ENCODE results near the gene FRMD6. TPM values are rescaled to one million over a fixed set of nuclear protein-coding genes. Genes with fewer than 3 reads are reported as not detected.

Gene FRMD6
- total and polyA plus RNA-seq, 10 of the 15 experiments (the other 5 are each of a cell fraction or from before 2014, with no cell fraction given): 0.86 to 7.8 (median 3.3) TPM

DNA sequence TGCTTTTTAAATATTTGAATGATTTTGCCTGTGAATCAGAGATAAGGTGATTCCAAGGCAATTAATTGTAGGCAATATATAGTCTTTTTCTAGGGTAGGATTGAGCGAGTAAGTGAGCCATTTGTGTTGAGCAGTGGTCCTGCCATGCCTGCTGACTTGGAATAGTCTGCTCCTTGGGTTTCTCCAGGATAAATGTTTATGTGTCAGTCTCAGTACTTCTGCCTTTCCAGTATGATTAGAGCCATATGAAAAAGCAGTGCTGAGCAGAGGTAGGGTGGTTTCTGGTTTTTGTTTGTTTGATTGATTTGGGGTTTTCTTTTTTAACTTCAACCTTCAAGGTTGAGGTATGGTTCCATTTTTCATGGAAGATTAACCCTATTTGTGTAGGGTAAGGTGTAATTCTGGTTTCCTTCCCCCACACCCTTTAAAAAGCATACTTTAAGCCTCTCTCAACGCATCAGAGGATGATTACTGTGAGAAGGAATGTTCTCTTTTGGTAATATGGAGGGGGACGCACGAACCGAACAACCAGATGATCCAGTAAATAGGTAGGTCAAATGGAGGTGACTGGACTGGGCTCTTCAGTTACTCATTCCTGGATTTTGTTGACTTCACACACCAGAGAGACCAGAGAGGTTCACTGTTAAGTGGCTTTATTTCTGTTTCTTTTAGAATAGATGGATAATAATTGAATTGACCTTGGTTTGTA, 22.7 kb downstream of the FRMD6 start:
- H3K27me3 ChIP-seq (replicated peaks in 1 of 2; ENCODE audit: control insufficient read depth in 2 of 2, insufficient read depth in 2 of 2, low read length in 1 of 2): no peaks in the 10 kb centered on the region; a peak in 1 of 4 replicates
- no peaks in the 10 kb centered on the region for H3K36me3 ChIP-seq (ENCODE audit: control insufficient read depth in 2 of 2, insufficient read depth in 2 of 2, low read length in 1 of 2)
- no peaks in the 10 kb centered on the region for H3K9me3 ChIP-seq (replicated peaks; ENCODE audit: control insufficient read depth, insufficient read depth, low read length)
- FAIRE-seq: no peak
- no peak overlapping the region for H3K27ac ChIP-seq (ENCODE audit: control insufficient read depth, insufficient read depth)
- WGBS (ENCODE audit: insufficient coverage, insufficient replicate concordance, low lambda C conversion rate, missing lambda C conversion rate): 61% methylated on average over 5 of the region's 5 CpGs
- POLR2A ChIA-PET: no interaction called here
- no peak overlapping the region for H2AFZ ChIP-seq (ENCODE audit: control insufficient read depth, low read depth, low read length)
- no peaks in the 10 kb centered on the region for H3K79me2 ChIP-seq (ENCODE audit: control insufficient read depth, insufficient read depth, low read length)
- in situ Hi-C loops (cut with MboI) (no loop called here), intact Hi-C loops (cut with micrococcal nuclease; ENCODE audit: unreplicated experiment) (no loop called here)
- H3K4me1 ChIP-seq (ENCODE audit: control insufficient read depth, insufficient read depth, low read length): no peaks in the 10 kb centered on the region
- no peak for ATAC-seq
- no peak overlapping the region for H3K9ac ChIP-seq (ENCODE audit: control insufficient read depth, insufficient read depth, low read length)
- SMC1A ChIA-PET (ENCODE audit: uncharacterized antibody, unreplicated experiment): no interaction called here
- CTCF ChIA-PET: no interaction called here
- no peak for TF ChIP-seq CREM (IDR thresholded peaks at IDR 0.05; ENCODE audit: low read depth)
- TF ChIP-seq, protein P1, sequence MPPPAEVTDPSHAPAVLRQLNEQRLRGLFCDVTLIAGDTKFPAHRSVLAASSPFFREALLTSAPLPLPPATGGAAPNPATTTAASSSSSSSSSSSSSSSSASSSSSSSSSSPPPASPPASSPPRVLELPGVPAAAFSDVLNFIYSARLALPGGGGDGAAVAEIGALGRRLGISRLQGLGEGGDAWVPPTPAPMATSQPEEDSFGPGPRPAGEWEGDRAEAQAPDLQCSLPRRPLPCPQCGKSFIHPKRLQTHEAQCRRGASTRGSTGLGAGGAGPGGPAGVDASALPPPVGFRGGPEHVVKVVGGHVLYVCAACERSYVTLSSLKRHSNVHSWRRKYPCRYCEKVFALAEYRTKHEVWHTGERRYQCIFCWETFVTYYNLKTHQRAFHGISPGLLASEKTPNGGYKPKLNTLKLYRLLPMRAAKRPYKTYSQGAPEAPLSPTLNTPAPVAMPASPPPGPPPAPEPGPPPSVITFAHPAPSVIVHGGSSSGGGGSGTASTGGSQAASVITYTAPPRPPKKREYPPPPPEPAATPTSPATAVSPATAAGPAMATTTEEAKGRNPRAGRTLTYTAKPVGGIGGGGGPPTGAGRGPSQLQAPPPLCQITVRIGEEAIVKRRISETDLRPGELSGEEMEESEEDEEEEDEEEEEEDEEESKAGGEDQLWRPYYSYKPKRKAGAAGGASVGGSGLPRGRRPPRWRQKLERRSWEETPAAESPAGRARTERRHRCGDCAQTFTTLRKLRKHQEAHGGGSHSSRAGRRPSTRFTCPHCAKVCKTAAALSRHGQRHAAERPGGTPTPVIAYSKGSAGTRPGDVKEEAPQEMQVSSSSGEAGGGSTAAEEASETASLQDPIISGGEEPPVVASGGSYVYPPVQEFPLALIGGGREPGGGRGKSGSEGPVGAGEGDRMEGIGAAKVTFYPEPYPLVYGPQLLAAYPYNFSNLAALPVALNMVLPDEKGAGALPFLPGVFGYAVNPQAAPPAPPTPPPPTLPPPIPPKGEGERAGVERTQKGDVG (CRISPR knock-in tag; IDR thresholded peaks at IDR 0.05): no peak
- no peak for TF ChIP-seq GABPA (IDR thresholded peaks at IDR 0.05; ENCODE audit: low read depth)
- TF ChIP-seq TARDBP (IDR thresholded peaks at IDR 0.05; ENCODE audit: borderline replicate concordance): no peak
- no peak for TF ChIP-seq RFX5 (IDR thresholded peaks at IDR 0.05; ENCODE audit: low read depth, low read length)
- TF ChIP-seq, protein P2, sequence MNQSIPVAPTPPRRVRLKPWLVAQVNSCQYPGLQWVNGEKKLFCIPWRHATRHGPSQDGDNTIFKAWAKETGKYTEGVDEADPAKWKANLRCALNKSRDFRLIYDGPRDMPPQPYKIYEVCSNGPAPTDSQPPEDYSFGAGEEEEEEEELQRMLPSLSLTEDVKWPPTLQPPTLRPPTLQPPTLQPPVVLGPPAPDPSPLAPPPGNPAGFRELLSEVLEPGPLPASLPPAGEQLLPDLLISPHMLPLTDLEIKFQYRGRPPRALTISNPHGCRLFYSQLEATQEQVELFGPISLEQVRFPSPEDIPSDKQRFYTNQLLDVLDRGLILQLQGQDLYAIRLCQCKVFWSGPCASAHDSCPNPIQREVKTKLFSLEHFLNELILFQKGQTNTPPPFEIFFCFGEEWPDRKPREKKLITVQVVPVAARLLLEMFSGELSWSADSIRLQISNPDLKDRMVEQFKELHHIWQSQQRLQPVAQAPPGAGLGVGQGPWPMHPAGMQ (IDR thresholded peaks at IDR 0.05; ENCODE audit: borderline replicate concordance): no peak
- TF ChIP-seq SREBF2 (IDR thresholded peaks at IDR 0.05; ENCODE audit: low read length): no peak
- TF ChIP-seq, protein P3, sequence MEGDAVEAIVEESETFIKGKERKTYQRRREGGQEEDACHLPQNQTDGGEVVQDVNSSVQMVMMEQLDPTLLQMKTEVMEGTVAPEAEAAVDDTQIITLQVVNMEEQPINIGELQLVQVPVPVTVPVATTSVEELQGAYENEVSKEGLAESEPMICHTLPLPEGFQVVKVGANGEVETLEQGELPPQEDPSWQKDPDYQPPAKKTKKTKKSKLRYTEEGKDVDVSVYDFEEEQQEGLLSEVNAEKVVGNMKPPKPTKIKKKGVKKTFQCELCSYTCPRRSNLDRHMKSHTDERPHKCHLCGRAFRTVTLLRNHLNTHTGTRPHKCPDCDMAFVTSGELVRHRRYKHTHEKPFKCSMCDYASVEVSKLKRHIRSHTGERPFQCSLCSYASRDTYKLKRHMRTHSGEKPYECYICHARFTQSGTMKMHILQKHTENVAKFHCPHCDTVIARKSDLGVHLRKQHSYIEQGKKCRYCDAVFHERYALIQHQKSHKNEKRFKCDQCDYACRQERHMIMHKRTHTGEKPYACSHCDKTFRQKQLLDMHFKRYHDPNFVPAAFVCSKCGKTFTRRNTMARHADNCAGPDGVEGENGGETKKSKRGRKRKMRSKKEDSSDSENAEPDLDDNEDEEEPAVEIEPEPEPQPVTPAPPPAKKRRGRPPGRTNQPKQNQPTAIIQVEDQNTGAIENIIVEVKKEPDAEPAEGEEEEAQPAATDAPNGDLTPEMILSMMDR (IDR thresholded peaks at IDR 0.05 in 2 of 3, conservative IDR thresholded peaks at IDR 0.05 in 1 of 3; ENCODE audit: control insufficient read depth in 2 of 3, extremely low read depth in 1 of 3, insufficient read depth in 1 of 3, low read depth in 3 of 3, low read length in 3 of 3): no peak
- BruUV-seq (replicated peaks): no TSS peak
- no peak overlapping the region for H3K4me2 ChIP-seq (ENCODE audit: control insufficient read depth, insufficient read depth)
- H4K20me1 ChIP-seq (ENCODE audit: control insufficient read depth, insufficient read depth): no peaks in the 10 kb centered on the region
- RAD21 ChIA-PET (ENCODE audit: unreplicated experiment): no interaction called here
- DNase-seq (ENCODE audit: low read depth, low spot score): no peak
- no peak overlapping the region for H3K4me3 ChIP-seq
